ENCODE measurements around the gene ASMT.

DNA sequence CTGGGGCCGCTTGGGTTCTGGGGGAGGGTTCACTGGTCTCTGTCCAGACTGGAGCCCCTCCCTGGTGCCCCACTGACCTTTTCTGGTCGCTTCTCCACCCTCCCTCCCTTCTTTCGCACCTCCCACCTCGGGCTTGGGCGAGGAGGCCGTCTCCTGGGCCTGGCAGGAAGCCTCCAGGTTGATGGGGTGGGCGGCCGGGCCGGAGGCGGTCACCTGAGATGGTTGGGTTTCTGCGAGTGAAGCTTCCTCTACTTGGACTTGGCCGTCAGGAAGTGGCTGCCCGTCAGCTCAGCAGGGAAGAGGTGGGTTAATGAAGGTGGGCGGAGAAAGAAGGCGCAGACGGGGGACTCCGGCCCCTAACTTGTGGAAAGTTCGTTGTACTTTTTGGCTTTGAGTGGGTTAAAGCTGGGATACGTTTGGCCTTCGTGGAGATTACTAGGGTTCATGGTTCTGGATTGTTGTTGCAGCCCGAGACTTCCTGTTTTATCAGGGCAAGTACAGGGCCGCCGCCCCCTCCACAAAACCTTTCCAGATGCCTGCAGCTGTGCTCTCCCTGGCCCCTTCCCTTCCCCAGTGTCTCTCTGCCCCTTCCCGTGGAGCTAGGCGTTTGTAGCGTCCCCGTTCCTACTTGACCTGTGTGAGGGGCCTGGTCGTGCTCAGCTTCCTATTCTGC lies 22.3 kb upstream of the ASMT start:
- TF ChIP-seq, protein P1, sequence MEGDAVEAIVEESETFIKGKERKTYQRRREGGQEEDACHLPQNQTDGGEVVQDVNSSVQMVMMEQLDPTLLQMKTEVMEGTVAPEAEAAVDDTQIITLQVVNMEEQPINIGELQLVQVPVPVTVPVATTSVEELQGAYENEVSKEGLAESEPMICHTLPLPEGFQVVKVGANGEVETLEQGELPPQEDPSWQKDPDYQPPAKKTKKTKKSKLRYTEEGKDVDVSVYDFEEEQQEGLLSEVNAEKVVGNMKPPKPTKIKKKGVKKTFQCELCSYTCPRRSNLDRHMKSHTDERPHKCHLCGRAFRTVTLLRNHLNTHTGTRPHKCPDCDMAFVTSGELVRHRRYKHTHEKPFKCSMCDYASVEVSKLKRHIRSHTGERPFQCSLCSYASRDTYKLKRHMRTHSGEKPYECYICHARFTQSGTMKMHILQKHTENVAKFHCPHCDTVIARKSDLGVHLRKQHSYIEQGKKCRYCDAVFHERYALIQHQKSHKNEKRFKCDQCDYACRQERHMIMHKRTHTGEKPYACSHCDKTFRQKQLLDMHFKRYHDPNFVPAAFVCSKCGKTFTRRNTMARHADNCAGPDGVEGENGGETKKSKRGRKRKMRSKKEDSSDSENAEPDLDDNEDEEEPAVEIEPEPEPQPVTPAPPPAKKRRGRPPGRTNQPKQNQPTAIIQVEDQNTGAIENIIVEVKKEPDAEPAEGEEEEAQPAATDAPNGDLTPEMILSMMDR (IDR thresholded peaks at IDR 0.05) = no peak
- TF ChIP-seq POLR2A (IDR thresholded peaks at IDR 0.05) (no peak), POLR2AphosphoS5 (IDR thresholded peaks at IDR 0.05) (no peak), EP300 (IDR thresholded peaks at IDR 0.05; ENCODE audit: low read depth) (no peak)

All from transverse colon (tissue), 4 donors.